Fibroblast of peridontal ligament (primary cell): ENCODE measurements around the gene MRGPRX2.
A peak's percentile ranks its signal among the peaks of the same experiment; 100 is the strongest.

ENCODE experiments used
- DNase-seq: peaks from one replicate; pipeline ENCODE4 v3.0.0-alpha.2; 2010; ENCODE audit errors: extremely low read depth

Gene MRGPRX2

DNA sequence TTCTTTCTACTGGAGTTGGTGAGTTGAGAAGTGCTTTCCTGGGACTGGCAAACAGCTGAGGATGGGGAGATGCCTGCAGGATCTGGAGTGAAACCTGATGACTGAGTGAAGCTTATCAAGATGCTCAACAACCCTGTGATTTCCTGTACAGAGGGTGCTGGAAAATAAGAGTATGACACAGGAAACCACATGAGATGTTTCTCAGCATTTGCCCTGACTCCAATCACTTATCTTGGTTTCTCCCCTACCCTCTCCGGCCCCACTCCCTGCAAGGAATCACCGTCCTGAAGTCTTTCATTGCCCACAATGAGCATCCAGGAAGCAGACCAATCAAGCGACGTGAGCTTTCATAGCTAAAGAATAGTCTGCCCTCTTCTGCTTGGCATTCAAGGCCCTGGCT, at the start of gene MRGPRX2:
MRGPRX2 (minus strand) TSS at position 89 of the 400 bp plus-strand sequence. CDS start 4,315 bp downstream, outside the sequence.
- DNase-seq, result no peak

DNA sequence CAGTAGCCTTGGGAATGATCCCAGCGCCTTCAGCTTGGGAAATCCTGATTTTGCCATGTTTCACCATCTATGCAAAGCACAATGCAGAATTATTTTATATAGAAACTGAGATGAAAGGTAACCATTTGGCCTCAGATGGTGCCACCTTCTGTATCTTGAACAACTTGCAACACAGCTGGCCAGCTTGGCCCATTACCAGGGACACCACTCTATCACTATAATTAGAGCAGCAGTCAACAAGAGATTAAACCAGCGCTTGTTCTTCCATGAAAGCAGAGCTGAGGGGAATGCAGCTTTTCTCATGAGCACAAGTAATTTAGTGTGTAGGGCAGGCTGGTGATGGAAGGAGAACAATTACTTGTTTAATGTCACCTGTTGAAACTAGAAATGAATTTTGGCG, 49.8 kb upstream of the MRGPRX2 start:
- DNase-seq, result no peak

DNA sequence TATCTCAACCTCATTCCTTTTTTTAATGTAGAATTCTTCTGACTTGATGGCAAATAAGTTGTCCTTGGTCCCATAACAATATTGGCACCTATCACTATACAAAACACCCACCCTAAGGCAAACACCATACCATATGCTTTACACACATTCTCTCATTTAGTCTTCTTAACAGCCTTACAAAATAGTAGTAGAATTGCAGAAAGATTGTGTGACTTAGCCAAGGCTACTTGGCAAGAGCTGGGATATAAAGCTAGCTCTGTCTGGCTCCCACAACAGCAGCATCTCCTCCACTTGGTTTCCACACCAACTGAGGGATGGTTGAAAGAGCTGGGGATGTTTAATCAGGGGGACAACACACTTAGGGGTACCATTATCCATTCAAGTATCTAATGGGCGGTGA, 46.6 kb upstream of the MRGPRX2 start:
- no peak for DNase-seq

DNA sequence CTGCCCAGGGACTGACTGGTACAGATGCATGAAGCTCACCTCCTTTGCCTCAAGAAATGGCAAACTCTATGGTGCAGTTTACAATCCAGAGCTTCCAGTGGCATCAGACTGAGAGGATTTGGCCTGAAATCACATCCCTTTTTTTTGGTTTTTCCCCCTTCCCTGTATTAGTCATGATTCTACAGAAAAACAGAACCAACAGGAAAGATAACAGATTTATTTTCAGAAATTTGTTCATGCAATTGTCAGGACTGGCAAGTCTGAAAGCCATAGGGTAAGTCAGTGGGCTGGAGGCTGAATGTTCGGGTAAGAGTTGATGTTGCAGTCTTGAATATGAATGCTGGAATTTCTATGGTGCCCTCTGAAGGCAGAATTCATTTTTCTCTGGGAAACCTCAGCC, 44.5 kb upstream of the MRGPRX2 start:
- no peak for DNase-seq

- DNase-seq, result no peak
These were observed 42.0 kb upstream of the MRGPRX2 start for GRCh38 chr11:19102521-19102900.

DNA sequence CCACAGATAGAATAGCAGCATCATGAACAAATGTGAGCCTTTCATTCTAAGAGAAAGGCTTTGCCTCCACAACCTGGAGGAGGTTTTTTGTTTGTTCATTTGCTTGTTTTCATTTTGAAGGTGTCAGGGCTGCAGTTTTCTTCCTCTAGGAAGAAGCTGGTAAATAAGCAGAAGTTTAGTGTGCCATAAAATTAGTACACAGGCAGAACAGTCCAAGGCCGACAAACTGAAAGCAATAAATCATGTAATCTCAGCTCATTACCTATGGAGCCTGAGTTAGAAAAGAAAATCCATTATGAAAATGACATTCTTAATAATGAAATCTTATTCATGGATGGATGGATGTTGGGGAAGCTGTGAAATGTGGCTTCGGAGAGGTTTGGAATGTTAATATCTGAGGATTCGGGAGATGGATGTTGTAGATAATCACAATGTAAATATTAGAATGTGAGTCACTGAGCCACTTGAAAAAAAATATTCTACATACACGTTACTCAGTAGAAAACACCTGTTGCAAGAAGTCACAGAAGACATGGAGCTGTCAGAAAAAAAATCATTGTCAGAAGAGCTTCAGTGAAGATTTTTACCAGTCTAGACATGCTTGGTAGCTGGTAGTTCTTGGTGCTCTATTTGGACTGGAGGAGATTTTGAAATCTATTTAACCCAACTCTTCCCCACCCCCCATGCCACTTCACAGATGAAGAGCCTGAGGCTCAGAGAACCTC, 41.4 kb upstream of the MRGPRX2 start:
- DNase-seq, result no peak

DNA sequence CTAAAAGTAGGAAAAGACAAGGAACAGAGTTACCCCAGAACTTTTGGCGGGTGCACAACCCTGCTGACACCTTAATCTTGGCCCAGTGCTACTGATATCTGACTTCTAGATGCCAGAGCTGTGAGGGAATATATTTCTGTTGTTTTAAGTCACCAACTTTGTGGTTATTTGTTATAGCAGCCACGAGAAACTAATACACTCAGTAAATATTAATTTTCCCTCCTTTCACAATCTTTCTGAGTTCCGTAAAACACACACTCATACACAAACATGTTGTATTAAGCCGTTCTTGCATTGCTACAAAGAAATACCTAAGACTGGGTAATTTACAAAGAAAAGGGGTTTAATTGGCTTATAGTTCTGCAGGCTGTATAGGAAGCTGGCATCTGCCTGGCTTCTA, 40.4 kb upstream of the MRGPRX2 start:
- DNase-seq, result no peak

- DNase-seq, result no peak
These were observed 38.6 kb upstream of the MRGPRX2 start for GRCh38 chr11:19099093-19099492.

DNA sequence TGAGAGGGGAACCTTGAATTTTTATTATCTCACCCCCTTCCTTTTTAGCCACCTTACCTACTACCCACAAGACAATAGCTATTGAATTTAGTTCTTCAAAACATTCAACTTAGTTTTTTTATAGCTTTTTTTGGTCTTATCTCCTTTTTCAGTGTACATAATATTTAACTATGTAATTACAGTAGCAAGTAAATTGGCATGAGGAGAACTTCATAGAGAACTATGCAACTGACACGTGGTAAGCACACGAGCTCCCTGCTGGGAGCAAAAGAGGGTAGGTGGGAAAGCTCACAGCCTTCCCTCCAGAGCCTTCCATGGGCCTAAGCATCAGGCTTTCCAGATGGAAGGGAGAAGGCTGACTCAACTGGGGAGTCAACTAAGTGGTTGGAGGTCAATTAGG, 34.3 kb upstream of the MRGPRX2 start:
- DNase-seq, result no peak

- DNase-seq, result no peak
These were observed 33.5 kb upstream of the MRGPRX2 start for GRCh38 chr11:19093976-19094375.

DNA sequence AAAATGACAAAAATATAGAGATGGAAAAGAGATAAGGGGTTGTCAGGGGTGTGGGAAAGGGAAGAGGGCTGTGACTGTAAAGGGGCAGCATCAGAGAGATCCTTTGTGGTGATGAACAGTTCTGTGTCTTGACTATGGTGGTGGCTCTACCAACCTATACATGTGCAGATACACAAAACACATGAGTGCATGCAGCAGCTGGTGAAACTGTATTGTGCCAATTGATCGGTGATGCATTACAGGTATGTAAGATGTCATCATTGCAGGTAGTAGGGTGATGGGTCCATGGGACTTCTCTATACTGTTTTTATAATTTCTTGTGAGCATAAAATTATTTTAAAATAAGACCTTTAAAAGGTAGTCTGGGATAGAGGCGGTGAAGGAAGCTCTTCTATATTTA, 32.3 kb upstream of the MRGPRX2 start:
- DNase-seq, result no peak

GRCh38 chr11:19092342-19092741, 31.8 kb upstream of the MRGPRX2 start:
- no peak for DNase-seq

- no peak for DNase-seq
These were observed 30.8 kb upstream of the MRGPRX2 start for GRCh38 chr11:19091366-19091765.

GRCh38 chr11:19089421-19089820, 28.9 kb upstream of the MRGPRX2 start:
- DNase-seq, result no peak

DNA sequence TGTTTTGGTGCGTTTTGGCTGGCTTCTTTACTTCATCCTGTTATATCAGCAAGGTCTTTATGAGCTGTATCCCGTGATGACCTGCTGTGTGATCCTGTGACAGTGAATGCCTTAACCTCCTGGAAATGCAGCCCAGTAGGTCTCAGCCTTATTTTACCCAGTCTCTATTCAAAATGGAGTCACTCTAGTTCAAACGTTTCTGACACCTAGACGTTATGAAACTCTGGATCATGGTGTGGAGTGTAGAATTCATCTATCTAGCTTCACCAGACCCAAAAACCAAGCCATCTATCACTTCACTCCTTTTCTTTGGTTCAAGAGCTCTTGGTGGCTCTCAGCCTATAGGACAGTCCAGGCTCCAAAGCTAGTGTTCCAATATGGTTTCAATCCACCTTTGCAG, 28.3 kb upstream of the MRGPRX2 start:
- DNase-seq, result no peak

DNA sequence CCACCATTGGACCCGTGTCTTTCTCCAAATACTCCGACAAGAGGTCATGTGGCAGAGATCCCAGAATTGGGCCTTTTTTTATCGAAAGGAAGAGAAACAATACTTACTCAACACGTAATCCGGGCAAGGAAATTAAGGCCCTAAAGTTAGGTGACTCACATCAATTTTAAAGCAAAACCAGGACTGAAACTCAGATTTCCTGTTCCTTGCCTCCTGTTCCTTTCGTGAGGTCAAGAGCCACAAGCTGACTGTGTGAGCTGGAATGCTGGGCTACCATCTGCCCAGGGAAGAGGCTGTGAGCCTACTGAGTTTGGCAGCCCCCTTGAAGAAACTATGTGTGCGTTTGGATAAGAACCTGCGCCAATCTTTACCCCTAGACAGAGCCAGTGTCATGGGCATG, 27.1 kb upstream of the MRGPRX2 start:
- peak; percentile 71 for DNase-seq

DNA sequence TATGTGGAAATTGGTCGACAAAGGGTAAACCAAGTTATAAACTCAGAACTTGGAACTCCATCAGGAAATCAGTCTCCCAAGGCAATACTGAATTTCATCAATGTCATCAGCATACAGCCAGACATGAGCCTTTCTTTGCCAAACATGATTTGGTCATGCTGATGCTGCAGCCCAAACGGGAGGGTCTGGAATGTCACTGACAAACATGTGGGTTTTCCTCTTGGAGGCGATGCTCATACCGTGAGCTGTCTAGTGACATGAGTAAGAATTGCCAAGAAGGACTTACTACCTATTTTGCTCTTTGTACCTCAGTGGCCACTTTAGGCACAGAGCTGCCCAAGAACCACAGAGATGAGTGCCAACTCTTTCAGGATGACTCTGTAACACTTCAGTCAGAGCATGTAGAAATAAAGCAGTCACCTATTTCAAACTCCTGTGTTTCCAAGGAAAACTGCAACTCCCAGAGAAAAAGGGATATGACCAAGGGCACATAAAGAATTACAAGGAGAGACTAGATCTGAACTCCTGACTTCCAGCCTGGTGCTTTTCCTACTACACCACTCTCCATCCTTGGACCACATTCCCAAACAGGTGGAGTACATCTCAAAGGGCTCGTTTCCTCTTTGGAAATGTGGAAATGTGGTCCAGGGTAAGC, 24.3 kb upstream of the MRGPRX2 start:
- peak; percentile 21 for DNase-seq

- DNase-seq, result no peak
These were observed 22.6 kb upstream of the MRGPRX2 start for GRCh38 chr11:19083166-19083565.

DNA sequence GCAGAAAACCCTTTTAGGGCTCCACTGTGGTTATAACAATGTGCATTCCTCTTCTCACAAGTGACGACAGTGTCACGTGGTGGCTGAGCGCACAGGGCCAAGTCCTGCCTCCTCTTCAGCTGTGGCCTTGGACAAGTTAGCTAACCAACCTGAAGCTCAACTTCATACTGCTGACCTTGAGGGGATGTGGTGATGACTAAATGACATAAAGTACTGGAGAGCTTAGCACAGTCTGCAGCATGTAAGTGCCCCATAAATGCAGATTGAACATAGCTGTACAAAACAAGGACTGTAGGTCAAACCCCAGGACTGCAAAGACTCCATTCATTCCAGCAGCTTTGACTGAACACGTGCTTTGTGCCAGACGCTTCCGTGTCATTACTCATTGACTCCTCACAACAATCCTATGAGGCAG, 20.1 kb upstream of the MRGPRX2 start:
- peak; percentile 25 for DNase-seq

DNA sequence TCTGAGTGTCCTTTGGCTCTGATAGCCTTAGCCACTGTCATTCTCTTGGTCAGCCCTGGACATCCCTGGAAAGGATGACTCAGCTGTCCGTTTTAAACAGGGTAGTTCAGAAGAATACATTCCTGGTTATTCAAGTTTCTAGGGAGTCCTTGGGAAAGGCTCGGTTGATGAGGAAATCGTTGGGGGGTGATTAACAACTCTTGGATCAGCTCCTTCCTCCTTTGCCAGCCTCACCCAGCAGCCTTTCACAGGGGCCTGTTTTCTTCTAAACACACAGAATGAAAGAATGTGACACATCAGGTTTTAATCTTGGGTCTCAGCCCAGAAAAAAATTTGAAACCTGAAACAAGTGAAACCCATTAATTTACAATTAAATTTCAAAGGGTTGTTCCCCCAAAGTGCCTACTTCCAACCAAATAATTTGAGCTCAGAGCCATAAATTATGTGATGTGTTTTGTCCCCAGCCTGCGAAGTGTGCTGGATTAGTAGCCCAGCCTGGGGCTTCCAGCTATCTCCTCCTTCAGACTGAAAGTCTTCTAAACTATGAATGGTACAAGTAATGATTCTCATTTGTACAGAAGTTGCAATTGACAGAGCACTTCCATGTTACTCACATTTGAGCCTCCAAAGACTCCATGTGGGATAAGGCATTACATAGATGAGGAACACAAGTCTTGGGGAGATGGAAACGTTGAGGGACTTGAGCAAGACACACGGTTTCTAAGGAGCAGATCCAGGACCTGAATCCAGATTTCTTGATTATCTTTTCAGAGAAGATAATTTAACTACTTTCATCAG, 19.3 kb upstream of the MRGPRX2 start:
- DNase-seq, result peak; percentile 90

DNA sequence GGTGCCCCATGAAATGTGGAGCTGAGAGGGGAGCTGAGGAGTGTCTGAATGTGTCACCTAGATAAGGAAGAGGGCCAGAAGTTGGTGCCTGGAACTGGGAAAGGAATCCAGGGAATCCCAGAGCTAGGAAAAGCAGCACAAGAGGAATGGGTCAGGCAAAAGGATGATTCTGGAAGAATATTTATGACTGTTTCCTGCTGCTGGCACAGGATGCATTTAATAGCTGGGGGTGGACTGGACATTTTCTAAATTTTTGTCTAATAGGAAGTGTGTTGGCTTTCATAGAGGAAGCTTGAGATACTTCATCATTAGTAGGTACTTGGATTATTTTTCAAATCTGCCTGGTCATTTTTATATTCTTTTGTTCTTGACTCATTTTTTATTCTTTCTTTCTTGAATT, 17.4 kb upstream of the MRGPRX2 start:
- no peak for DNase-seq

DNA sequence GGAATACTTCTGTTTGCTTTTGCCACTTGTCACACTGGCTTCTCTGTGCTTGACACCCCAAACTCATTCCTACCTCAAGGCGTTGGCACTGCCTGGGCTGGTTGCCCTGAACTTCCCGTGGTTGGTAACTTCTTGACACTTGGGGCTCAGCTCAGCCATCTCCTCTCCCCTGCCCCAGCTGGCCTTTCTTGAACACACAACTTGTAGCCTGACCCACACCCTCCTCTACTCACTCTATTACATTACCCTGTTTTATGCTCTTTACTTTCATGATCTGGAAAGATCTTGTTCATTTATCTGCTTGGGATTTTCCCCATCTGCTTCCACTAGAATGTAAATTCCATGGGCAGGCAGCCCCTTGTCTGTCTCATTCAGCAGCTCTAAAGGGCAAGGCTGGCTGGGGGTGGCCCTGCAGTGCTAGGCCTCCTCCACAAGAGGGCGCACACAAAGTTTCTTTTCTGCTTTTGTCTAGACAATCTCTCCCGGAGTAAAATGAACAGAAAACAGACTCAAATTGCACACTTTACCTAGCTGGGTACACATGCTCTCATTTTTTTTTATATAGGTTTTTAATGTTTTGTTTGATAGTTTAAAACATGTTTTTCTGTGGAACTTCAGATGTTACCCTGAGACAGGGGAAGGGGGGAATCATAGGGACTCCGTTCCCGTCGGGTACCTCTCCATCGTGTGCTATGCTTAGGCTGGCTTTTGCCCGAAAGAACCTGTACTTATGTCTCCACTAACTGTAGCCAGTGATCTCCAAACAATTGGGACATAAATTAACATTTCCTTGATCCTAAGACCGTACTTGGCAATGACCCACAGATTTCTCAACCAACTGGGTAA, 16.4 kb upstream of the MRGPRX2 start:
- peak; percentile 56 for DNase-seq
